ENCODE results near the gene ATXN1.
"Not testable (repeated sequence)": the region's sequence is repeated elsewhere in the genome, so short reads cannot be mapped to it uniquely, and the experiment has no call there.

The ATXN1 gene

DNA sequence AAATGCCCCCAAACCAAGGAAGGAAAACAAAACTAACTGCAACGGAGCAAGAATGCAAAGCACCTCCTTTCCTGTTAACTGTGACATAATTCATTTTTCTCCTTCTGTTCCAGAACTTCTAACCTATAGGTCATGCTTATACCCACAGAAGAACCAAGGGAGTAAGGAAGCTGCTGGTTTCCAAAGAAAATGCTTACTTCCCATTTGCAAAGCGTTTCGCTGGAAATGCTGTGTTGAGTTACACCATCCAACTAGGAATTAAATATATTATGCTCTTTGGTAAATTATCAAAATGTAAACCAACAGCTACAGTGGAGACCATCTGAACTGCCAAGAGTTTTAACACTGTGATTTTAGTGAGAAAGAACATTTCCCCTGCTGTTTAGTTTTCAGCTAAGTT is 42.9 kb downstream of the ATXN1 start:
- no peak for DNase-seq

DNA sequence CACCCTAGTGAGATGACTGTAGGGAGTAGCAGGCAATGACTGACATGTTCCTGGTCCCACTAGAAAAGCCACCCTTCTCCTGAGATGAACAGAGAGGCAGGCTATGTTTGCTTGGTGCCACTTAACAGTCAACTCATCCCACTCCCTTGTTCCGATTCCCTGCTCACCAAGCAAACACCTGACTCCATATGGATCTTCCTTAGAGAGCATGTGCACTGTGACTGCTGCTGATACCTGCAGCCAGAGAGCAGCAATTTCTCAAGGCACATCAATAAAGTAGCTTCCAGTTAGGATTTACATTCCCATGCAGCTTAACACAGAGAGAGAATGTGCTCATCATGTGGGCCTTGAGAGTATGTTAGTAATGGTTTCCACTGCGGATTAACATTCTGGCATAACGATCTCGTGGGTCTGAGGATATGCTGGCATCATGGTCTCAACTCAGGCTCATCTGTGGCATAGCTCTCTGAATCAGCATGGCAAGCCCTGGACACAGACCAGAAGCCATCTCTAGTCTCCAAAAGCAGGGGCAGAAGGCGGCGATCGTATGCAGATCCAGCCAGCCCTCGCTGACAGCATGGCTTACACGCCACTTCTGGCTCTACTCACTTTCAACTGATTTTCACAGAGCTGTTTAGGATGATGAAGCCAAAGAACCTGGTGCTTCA is 43.9 kb downstream of the ATXN1 start:
- DNase-seq: no peak

DNA sequence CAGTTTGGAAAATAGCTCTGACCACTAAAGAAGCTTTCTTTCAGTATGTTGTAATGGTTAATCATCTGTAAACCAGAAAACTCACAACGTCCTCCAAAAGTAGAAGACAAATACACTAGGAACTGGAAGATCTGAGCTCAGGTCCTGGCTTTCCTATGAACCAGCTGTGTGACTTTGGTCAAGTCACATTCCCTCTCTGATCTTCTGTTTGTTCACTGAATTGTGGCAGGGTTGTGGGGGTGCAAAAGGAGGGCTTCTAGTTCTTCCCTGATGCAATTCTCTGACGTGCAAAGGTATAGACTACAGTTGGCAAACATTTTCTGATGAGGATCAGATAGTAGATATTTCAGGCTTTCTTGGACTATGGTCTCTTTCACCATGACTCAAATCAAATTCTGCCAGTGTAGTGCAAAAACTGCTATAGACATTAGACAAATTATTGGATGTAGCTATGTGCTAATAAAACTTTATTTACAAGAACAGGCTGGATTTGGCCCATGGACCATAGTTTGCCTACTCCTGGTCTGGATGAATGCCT is 44.9 kb downstream of the ATXN1 start:
- no peak for DNase-seq

DNA sequence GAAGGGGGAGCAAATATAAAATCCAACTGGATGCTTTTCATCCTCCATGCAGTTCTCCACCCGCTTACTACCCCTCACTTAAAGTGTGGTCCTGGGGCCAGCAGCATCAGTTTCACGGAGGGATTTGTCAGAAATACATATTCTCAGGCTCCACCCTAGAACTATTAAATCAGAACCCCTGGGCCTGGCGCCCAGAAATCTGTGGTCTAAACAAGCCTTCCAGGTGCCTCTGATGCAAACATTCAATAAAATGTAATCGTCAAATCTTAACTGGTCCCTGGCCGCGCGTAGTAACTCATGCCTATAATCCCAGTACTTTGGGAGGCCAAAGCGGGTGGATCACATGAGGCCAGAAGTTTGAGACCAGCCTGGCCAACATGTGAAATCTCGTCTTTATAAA is 47.7 kb downstream of the ATXN1 start:
- no peak for DNase-seq

DNA sequence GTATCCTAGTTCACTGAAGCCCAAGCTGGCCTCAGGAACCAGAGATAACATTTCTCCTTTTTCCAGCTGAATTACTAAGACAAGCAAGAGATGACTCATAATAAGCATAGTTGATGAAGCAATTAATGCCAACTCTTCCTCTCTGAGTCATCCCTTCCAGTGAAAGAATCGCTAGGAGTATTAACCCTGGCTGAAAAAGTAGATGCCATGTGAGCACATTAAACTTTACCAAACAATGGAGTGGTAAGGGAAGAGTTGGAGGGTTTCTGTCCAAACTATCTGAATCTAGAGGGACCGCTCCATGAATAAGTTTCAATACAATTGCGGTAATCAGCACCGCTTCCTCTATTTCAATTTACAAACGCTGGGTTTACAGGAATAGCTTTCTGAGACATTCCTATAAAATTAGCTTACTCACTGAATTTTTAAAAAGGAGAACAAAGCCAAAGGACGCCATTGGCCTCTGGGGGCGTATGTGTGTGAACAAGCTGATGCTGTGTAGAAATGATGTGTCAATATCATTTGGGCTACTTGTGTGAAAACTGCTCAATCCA is 48.3 kb downstream of the ATXN1 start:
- DNase-seq: peak; percentile 96

DNA sequence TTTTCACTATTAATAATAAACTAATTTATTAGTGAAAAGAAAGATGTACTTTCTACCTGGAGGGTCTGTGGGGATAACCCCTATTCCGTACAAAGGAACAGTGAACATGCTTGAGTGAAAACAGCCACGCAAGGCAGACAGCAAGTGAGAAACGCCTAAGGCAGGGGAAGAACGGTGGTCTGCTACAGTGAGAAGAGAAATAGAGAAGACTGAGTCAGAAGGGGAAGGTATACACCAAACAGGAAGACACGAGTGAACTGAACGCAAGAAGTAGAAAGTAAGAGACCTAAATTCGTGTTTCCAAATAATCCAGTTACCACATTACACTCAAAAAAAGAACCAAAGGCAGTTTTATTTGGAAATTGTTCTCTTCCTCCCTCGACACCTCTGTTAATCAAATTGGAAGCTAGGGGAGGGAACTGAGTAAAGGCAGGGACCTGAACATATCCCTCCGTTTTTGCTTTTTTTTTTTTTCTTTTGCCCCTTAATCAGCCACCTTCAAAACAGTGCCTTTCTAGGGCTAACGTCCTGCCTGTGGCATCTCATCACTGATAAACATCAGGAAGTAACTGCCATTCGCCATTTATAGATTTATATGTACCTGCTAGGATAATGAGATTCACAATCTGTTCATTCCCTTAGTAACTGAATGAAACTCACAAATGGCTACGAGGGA is 48.9 kb downstream of the ATXN1 start:
- DNase-seq: no peak

DNA sequence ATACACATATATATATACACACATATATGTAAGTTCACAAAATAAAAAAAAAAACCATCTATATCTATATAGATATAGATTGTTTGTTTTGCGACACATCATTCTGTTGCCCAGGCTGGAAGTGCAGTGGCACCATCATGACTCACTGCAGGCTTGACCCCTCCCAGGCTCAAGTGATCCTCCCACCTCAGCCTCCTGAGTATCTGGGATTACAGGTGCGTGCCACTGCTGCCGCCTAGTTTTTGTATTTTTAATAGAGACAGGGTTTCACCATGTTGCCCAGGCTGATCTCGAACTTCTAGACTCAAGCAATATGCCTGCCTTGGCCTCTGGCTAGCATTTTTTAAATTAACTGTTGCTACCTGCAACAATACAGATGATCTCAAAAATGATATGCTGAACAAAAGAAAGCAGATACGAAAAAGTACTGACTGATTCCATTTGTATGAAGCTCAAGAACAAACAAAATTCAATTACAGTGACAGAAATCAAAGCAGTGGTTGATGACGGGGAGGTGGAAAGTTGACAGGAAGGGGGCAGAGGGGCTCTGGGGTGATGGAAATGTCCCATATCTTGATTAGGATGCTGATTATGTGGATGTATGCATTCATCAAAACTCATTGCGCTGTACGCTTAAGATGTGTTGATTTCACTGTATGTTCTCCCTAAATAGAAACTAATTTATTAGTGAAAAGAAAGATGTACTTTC is 49.6 kb downstream of the ATXN1 start:
- DNase-seq: peak; percentile 54

DNA sequence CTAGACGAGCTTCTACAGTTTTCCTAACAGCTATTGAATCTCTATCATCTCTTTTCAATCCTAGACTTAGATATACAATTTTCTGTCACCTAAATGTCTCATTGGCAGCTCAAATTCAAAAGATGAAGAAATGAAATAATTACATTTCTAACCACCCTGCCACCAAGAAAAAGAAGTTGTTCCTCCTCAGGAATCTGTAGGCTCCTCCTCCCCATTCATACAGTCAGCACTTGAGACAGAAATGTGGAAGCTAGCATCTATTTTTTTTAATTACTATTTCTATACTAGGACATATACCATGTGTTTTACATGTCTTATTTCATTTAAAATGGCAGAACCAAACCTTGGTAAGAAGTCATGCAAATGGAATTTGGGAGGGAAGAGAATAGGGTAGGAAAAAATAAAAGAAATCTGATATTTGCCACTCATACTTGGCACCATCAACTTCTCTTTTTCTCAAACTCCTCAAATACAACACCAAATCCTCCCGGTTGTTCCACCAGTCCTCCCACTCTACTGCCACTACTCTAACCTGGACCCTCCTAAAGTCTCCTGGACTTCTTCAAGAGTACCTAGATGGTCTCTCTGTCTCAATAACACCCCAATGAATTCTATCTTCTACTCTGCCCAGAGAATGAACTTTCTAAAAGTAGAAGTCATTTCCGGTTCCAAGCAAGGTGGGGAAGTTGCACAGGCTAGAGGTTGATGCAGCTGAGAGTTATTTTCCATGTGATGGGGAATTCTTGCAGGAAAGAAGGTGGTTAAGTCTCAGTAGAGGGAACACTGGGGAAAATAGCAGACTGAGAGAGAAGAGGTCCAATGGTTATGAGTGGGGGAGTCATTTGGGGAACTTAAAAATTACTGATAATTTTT is 54.1 kb downstream of the ATXN1 start:
- peak; percentile 38 for DNase-seq

DNA sequence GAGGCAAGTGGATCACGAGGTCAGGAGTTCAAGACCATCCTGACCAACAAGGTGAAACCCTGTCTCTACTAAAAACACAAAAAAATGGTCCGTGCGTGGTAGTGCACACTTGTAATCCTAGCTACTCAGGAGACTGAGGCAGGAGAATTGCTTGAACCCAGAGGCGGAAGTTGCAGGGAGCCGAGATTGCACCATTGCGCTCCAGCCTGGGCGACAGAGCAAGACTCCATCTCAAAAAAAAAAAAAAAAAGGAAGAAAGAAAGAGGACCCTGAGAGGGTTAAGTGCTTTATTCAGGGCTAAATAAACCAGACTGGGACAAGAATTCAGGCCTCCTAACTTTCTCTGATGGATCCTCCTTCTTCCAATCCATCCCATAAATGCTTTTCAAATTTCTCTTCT is 54.8 kb downstream of the ATXN1 start:
- DNase-seq: not testable (repeated sequence)

DNA sequence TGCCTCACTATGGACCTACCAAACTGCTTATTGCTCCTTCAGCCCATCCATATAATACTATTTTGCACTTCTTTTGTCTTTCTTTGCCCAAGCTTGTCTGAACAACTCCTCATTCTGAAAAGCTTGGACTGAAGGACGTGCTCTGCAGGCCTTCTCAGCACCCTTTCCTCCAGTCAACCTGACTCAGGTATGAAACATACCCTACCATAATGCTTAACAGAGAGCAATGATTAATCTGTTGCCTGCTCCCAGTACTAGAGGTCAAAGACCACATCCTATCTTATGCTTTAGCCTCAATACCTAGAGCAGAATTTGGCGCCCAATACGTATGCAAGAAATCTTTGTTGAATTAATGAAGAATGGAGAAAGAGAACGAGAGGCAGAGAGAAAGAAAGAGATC is 55.2 kb downstream of the ATXN1 start:
- no peak for DNase-seq

DNA sequence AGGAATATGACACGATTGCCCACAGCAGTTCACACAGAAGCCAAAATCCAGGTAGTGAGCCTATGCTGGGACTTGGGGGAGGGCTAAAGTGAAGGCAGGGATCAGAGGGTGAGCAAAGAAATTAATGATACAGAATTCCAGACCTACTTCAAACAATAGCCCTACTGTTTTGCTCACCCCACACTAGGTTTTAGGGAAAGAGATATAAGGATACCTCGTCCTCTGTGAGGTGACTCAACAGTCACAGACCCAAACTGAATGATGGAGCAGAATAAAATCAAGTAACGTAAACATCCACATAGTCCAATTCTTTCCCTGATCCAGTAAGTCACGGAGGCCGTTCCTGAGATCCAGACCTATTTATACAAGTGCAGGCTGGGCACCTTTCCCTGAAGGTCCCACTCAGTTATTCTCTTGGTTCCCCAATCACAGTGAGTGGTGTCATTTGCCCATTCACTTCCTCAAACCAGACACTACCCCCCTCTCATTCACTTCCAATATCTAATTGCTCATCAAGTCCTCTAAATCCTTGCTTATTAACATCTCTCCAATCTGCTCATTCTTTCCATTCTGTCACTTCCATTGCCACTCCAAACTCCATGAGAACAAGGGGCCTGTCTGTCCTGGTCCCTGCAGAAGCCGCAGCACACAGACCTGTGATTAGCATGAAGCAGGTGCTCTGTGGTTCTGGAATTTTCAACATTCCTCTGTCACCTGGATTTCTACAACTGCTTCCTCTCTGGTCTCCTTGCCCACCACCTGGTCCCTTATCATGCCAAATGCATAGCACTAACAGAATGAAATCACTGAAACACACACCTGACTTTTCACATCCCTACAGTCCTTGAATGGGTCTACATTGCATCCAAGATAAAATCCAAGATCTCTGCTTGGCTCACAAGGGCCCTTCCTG is 55.9 kb downstream of the ATXN1 start:
- no peak for DNase-seq

DNA sequence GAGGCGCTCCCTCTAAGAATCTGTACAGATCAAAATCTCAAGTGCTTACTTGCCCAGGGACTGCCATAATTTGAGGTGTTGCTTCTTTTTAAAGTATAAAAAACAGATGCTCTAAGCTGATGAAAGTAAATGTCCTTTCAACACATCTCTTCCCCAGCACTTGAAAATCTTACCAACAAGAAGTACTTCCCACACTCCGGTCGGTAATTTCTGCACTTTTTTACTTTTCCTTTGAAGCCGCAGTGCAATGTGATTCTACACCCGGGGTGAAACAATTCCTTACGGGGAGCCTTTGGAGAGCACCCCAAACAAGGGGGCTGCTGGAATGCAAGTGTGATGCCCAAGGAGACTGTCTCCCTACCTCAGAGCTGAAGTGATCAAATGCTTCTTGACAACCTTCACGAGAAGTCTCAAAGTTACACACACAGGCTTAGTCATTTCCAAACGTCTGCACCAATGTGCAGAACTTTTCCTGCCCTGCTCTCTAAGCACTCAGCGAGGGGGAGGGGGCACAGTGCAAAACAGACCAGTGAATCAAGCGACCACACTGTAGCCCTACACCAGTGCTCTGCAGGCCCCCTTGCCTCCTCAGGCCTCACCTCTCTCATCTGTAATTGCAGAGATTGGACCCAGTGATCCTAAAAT is 56.7 kb downstream of the ATXN1 start:
- DNase-seq: peak; percentile 68

DNA sequence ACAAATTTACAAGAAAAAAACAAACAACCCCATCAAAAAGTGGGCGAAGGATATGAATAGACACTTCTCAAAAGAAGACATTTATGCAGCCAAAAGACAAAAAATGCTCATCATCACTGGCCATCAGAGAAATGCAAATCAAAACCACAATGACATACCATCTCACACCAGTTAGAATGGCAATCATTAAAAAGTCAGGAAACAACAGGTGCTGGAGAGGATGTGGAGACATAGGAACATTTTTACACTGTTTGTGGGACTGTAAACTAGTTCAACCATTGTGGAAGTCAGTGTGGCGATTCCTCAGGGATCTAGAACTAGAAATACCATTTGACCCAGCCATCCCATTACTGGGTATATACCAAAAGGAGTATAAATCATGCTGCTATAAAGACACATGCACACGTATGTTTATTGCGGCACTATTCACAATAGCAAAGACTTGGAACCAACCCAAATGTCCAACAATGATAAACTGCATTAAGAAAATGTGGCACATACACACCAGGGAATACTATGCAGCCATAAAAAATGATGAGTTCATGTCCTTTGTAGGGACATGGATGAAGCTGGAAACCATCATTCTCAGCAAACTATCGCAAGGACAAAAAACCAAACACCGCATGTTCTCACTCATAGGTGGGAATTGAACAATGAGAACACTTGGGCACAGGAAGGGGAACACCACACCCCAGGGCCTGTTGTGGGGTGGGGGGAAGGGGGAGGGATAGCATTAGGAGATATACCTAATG is 58.5 kb downstream of the ATXN1 start:
- DNase-seq: not testable (repeated sequence)

DNA sequence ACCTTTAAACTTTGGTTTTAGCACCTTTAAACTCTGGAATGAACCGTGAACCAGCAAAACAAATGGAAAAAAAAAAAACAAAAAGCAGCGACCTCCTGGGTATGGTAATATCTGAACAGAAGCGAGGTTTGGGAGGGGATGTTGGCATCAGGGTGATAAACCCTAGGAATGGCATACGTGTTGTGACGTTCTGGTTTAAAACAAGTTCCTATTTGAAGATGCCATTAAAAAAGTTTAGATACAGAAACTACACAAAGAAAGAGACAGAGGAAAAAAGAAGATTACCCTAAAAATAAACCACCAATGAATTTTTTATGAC is 60.4 kb downstream of the ATXN1 start:
- no peak for DNase-seq

DNA sequence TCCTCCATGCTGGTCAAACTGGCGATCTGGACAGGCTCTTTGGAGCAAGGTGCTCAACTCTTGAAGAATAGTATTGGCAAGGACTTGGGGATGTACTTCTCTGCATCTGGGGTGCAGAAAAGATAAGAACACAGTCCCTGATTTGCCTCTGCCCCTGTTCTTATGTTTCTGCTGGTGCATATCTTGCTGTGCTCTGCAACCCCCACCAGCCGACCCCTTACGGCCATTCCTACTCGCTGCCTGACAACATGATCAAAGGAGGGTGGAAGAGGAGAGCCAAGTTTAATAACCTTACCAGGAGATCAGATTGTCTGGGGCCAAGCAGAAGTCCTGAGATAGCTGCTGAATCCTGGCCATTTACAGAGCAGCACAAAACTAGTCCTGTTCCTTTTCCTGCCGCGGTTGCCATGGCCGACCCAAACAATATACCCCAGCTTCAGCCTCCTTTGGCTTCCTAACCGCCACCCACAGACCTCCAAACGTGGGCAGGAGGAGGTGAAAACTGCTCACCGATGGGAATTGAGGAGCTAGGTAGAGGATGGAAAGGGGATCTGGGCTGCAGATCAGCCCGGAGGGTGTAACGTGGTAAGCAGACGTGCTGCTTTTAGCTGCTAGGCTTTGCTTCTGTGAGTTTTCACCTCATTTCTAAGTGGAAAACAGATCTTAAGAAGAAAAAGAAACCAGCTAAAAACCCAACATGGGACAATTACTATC is 60.9 kb downstream of the ATXN1 start:
- no peak for DNase-seq

DNA sequence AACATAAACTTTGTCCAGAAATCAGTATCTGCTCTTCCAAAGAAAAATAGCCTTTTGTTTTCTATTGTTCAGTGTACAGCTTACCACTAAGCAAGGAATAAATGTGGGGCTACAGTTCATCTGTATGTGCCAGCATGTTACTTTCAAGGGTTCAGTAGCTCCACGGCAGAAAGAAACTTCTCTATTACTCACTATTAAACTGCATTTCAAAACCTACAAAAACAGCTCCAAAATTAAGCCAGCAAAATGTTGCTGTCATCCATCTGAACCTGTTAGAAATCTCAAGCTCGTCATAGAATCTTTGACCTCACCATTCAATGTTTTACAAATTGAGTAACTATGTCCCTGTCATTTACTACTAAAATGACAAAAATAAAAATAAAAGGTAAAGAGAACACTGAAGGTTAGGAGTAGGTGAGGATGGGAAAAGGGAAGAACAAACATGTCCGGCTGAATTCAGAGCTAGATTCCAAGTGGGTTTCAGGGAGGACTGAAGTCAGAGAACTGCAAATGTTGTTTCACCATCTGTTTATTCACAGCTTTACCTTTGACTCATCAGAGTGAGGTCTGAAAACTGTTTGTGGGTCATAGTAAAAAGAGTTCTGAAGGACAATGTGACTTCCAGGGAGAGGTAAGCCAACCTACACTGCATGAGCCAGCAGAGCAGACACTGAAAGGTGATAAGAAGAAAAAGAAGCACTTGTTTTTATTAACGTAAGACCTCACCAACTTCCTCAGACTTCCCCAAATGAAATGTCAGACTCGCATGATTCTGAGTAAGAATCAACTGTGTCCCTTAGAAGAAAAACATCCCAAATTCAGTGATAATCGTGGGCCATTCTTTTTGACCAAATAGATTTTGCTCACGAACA is 62.0 kb downstream of the ATXN1 start:
- no peak for DNase-seq

DNA sequence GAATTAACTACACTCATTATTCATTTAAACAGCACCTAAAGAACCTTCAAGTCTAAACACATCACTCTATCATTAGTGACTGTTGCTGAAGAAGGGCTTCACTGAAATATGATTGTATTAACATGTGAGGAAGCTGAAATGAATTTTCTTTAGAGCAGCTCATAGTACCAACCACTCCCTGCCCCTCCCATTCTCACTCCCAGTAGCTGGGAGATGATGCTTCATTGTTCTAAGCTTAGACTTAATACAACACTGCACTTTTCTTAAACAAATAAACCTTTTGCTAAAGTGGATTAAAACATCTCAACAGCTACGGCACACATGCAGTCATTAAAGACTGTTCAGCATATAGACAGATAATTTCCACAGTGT is 63.1 kb downstream of the ATXN1 start:
- DNase-seq: peak; percentile 57

DNA sequence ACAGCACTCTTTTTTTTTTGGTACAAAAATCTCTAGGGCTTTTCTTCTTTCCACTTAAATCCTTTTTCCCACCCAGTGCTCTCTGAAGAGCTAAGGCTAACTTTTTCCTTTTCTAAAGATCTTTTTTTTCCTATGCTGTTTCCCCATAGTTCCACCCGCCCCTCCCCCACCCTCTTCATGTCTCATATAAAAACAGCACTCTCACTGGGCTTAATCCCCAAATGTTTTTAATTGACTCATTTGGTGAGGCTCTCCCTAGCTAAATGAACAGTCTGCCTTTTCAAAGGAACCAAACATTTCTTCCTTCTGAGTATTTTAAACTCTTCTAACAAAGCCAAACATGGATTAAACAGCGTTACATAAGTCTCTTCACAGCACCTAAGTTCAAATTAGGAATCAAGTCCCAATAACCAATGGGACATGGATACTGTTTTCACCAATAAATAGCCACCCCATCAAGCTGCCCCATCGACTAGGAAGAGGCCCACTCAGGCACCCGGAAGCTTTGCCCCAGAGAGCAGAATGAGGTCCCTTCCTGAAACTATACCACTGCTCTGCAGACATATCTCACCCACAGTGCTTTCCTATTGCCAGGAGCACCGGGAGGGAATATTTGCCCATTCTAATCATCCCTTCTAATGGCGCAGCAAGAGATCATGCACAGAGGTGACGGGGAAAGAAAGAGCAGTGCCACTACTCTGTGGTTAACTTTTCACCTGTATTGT is 63.7 kb downstream of the ATXN1 start:
- peak; percentile 56 for DNase-seq

All from fibroblast of skin of back (primary cell).